ENCODE results near the gene GOLIM4.

- no peak for TF ChIP-seq POLR2A (IDR thresholded peaks at IDR 0.05)
- no peak for TF ChIP-seq CTCF (IDR thresholded peaks at IDR 0.05)
These were observed 1.2 kb downstream of the GOLIM4 start for GRCh38 chr3:168094580-168094876.

Data from body of pancreas (tissue), 4 donors.